GM13976 (cell line): Measurements from ENCODE around the gene SELENOO.

ENCODE experiments used
- DNase-seq: peaks from one replicate; pipeline ENCODE4 v3.0.0; 2012; ENCODE audit warnings: low spot score
- CTCF ChIP-seq: IDR thresholded peaks from 2 replicates; pipeline ENCODE4 v1.5.1; 2012; ENCODE audit warnings: borderline replicate concordance, mild to moderate bottlenecking; ENCODE audit not compliant: insufficient read depth; ENCODE audit errors: extremely low read depth, missing control alignments, control extremely low read depth
- in situ Hi-C: fragments of 300-500 bp; cut with MboI; formaldehyde crosslinking; loops from one replicate; pipeline ENCODE4 v1.12.0; 2022; ENCODE audit warnings: low sequenced_read_pairs, mixed read lengths, inconsistent platforms; ENCODE audit not compliant: unreplicated experiment

The SELENOO gene

GRCh38 chr22:50207383-50208140, 6.8 kb downstream of the SELENOO start:
- DNase-seq, result no peak
- in situ Hi-C loops, result loop anchor here (10.0 kb wide), 1 partner anchor 53 kb away; no protein-coding TSS in a partner anchor
- no peak for TF ChIP-seq CTCF

- DNase-seq, result no peak
- in situ Hi-C loops, result loop anchor here (10.0 kb wide), 1 partner anchor 54 kb away; no protein-coding TSS in a partner anchor
- no peak for TF ChIP-seq CTCF
These were observed 7.7 kb downstream of the SELENOO start for GRCh38 chr22:50208430-50208938.

GRCh38 chr22:50208939-50209892, 8.4 kb downstream of the SELENOO start:
- DNase-seq, result no peak
- in situ Hi-C loops, result loop anchor here (10.0 kb wide), 1 partner anchor 54 kb away; no protein-coding TSS in a partner anchor
- TF ChIP-seq CTCF, result no peak

GRCh38 chr22:50209893-50210292, 9.1 kb downstream of the SELENOO start:
- in situ Hi-C loops, result loop anchor here (10.0 kb wide), 1 partner anchor 55 kb away; no protein-coding TSS in a partner anchor
- peak; percentile 81 for TF ChIP-seq CTCF
- peak; percentile 90 for DNase-seq

- no peak for TF ChIP-seq CTCF
- in situ Hi-C loops, result no loop called here
- DNase-seq, result no peak
These were observed 9.7 kb downstream of the SELENOO start for GRCh38 chr22:50210378-50211139.
